GM11168 (cell line): ENCODE measurements around the gene PTTG1IP.

Experiments used
- in situ Hi-C: fragments of 300-500 bp; cut with MboI; formaldehyde crosslinking; loops from one replicate; pipeline ENCODE4 v1.12.0; 2022; ENCODE audit warnings: low sequenced_read_pairs; ENCODE audit not compliant: unreplicated experiment

Gene PTTG1IP

GRCh38 chr21:44910229-44911067 is 37.0 kb upstream of the PTTG1IP start:
- in situ Hi-C loops: loop anchor here (10.0 kb wide), 1 partner anchor 106 kb away; the partner anchor contains the start of gene UBE2G2

- in situ Hi-C loops: loop anchor here (10.0 kb wide), 1 partner anchor 105 kb away; the partner anchor contains the start of gene UBE2G2
Observed at GRCh38 chr21:44909719-44910118, 36.2 kb upstream of the PTTG1IP start.

GRCh38 chr21:44908908-44909307 is 35.4 kb upstream of the PTTG1IP start:
- in situ Hi-C loops: no loop called here

- in situ Hi-C loops: no loop called here
Observed at GRCh38 chr21:44907966-44908895, 34.7 kb upstream of the PTTG1IP start.

GRCh38 chr21:44907225-44907965 is 33.9 kb upstream of the PTTG1IP start:
- in situ Hi-C loops: no loop called here

- in situ Hi-C loops: no loop called here
Observed at GRCh38 chr21:44905728-44906090, 32.2 kb upstream of the PTTG1IP start.

- in situ Hi-C loops: no loop called here
Observed at GRCh38 chr21:44905016-44905727, 31.7 kb upstream of the PTTG1IP start.

GRCh38 chr21:44904141-44904923 is 30.8 kb upstream of the PTTG1IP start:
- in situ Hi-C loops: no loop called here

GRCh38 chr21:44903689-44904088 is 30.2 kb upstream of the PTTG1IP start:
- in situ Hi-C loops: no loop called here

- in situ Hi-C loops: no loop called here
Observed at GRCh38 chr21:44903050-44903685, 29.7 kb upstream of the PTTG1IP start.

- in situ Hi-C loops: no loop called here
Observed at GRCh38 chr21:44902268-44903049, 29.0 kb upstream of the PTTG1IP start.

GRCh38 chr21:44901391-44902074 is 28.0 kb upstream of the PTTG1IP start:
- in situ Hi-C loops: no loop called here

GRCh38 chr21:44900559-44901251 is 27.2 kb upstream of the PTTG1IP start:
- in situ Hi-C loops: no loop called here

GRCh38 chr21:44899768-44900558 is 26.5 kb upstream of the PTTG1IP start:
- in situ Hi-C loops: no loop called here

GRCh38 chr21:44898851-44899767 is 25.6 kb upstream of the PTTG1IP start:
- in situ Hi-C loops: no loop called here
